GM15510 (cell line): ENCODE data around the gene FMN1.

ENCODE experiments used
- POLR2A ChIP-seq: IDR thresholded peaks from 3 replicates; pipeline ENCODE4 v1.6.1; 2011; ENCODE audit warnings: borderline replicate concordance; ENCODE audit not compliant: insufficient read length; ENCODE audit errors: extremely low read depth

Gene FMN1

DNA sequence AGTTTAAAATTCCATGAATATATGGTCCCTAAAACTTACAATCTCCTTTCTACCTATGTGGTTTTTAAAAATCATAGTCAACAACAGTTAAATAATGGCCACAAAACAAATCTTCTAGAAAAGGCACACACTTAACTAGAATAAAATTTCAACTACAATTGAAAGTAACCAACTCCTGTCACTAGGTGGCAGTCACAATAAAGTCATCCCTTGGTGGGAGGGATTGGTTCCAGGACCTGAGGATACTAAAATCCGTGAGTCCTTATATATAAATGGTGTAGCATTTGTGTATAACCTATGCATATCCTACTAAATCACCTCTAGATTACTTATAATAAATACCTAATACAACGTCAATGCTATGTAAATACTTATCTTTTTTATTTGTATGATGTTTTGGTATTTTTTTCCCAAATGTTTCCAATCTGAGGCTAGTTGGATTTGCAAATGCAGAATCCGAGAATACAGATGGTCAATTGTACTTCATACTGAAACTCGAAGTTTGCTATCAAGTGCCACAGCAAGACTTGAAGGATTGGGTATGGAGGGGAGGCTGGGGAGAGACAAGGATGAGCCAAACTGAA is 172.6 kb downstream of the FMN1 start:
- TF ChIP-seq POLR2A = no peak

DNA sequence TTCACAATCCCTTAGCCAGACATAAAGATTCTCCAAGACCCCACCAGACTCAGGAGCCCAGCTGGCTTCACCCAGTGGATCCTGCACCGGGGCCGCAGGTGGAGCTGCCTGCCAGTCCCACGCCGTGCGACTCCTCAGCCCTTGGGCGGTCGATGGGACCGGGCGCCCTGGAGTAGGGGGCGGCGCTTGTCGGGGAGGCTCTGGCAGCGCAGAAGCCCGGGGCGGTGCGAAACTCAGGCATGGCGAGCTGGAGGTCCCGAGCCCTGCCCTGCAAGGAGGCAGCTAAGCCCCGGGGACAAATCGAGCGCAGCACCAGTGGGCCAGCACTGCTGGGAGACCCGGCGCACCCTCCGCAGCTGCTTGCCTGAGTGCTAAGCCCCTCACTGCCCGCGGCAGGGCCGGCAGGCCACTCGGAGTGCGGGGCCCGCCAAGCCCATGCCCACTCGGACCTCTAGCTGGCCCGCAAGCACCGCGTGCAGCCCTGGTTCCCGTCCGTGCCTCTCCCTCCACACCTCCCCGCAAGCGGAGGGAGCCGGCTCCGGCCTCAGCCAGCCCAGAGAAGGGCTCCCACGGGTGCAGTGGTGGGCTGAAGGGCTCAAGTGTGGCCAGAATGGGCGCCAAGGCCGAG is 175.0 kb downstream of the FMN1 start:
- TF ChIP-seq POLR2A = no peak

- no peak for TF ChIP-seq POLR2A
Observed at GRCh38 chr15:33016405-33017024, 178.0 kb downstream of the FMN1 start.

- no peak for TF ChIP-seq POLR2A
Observed at GRCh38 chr15:33014586-33014985, 179.9 kb downstream of the FMN1 start.

DNA sequence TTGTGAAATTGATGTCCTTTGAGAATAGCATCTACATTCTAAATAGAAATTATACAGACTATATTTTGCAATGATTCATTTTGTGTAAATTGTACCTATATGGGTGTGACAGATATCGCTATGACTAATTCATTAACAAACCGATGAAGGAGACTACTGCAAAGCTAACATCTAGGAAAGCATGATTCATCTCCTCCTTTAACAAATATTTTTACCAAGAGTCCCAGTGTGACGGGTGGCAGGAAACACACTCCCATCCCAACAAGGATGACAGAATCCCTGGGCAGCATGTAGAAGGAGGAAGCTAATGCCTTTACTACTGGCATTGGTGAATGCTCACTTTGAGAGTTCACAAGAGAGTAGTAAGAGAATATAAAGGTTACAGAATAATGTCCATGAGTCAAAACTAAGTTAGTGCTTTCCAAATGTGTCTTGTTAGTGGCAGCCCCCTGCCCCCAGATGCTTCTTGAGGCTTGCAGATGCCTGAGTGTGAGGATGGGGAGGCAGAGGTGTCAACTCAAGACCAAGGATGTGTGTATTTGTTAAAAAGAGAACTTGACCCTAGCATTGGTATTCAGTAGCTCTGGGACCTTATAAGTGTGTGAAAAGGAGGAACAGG is 180.6 kb downstream of the FMN1 start:
- no peak for TF ChIP-seq POLR2A

- no peak for TF ChIP-seq POLR2A
Observed at GRCh38 chr15:33011976-33012375, 182.5 kb downstream of the FMN1 start.

DNA sequence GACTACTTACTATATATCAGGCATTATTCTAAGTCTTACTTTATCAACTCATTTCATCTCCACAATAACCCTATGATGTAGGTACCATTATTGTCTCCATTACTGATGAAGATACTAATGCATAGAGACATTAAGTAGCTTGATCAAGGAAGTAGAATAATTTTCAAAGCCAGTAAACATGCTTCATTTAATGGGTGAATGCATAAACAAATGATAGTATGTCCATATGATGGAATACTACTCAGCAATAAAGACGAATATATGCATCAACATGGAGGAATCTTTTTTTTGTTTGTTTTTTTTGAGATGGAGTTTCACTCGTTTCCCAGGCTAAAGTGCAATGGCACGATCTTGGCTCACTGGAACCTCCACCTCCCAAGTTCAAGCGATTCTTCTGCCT is 184.9 kb downstream of the FMN1 start:
- TF ChIP-seq POLR2A = no peak

GRCh38 chr15:33009026-33009425 is 185.5 kb downstream of the FMN1 start:
- TF ChIP-seq POLR2A = no peak

DNA sequence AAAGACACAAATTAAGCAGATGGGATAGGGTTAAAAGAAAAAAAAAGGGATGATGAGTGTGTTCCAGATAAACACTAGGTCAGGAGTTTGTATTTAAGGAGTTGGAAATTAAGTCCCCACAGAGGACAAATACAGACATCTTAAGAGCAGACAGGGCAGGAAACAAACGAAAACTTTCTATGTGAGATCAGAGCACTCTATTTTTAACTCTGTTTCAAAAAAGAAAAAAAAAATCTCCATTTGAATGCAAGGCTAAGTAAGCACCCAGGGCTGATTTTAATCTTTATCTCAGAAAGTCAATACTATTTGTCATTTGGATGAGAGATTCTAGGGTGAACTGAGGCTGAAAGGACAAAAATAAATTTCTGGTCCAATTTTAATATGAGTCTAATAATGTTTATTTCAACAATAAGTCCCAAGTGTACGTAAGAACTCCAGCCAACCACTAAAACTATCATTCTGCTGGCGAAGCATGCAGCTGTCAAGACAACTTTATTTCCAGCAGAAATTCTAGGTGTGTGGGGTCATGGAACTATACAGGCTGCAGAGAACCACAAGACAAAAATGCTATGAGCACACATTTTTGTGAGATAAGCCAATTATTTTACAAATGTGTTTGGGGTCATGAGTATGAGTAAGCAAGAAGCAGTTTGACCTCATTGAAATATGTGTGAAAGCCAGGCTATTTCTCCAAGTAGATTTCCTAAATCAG is 186.1 kb downstream of the FMN1 start:
- TF ChIP-seq POLR2A = no peak

DNA sequence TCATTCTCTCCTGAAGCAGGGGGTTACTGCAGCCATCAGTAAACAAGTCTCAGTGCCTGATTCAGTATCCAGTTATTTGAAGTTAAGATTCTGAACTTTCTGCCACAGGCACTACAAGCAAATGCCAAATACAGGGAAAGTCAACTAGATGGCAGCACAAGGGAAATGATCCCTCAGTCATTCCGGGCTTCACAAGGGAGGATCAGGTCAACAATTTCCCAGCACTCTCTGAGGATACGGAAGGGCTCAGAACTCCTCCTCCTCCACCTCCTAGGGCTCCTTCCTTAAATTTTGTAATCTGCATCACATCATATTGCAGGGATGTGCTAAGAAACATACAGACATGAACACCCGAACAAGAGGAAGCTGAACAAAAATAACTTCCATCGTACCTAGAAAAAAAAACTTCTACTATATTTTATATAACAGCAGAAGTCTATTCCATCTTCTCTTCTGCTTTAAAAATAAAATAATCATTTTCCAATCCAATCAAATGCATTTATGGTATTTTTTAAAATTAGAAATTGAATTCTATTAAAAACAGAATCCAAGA is 187.1 kb downstream of the FMN1 start:
- no peak for TF ChIP-seq POLR2A

DNA sequence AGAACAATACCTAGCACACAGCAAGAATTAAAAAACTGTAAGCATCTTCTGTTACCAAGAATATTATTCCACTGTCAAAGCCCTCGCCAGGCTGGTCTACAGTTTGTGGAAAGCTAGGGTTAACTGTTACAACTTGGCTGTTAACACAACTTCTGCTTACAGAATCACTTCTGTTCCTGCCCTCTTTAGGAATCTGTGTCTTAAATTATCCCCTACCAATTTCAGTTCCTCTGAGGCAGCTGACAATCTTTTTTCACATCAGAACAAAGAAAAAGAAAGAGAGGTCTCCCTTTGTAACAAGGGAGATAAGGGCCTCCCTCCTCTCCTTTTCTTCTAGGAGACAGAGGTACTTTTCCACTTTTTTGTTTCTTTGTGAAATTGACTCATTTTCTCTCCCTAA is 188.9 kb downstream of the FMN1 start:
- TF ChIP-seq POLR2A = no peak

DNA sequence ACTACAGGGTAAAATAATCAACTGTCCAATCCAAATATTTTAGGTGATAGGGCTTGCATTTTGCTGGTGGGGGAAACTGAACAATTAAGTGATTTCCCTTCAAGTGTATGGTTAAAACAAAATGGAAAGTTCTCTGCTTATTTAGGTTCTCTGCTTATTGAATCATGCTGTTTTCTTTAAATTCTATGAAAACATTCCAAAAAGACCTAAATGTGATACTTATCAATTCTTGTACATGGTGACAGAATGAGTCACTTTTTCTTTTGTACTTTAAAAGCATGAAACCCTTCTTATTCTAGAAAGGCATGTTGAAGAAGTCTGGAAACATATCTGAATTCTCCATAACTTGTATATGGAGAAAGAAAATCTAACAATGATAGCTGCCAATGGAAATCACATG is 192.6 kb downstream of the FMN1 start:
- TF ChIP-seq POLR2A = no peak

DNA sequence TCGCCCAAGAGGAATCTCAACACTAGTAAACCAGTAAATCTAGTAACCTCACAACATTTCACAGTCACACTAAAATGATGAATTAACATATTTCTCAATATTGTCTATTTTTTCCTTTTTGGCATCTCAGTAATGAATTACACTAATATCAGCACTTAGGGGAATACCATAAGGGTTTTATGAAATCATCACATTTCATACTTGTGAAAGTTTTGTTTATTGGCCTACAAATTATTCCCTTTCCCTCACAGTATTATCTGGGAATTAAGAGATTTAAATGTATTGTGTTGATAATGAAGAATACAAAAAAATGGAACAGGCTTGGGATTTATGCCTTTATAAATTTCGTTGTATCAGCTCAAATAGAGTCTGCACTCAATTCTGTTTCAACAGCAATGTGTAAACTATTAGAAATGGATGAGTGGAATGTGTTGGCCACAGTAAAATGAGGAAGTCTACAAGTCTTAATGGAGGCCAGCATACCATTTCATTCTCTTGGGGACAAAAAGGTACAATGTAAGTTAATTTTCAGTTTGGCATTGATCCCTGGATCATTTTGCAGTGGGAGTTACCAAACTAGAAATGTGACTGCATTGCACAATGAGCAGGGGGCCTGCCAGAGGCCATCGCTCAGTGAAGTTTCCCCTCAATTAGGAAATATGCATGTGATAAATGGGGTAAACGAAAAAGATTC is 195.4 kb downstream of the FMN1 start:
- TF ChIP-seq POLR2A = no peak

- no peak for TF ChIP-seq POLR2A
Observed at GRCh38 chr15:32998182-32998581, 196.3 kb downstream of the FMN1 start.

GRCh38 chr15:32994810-32995424 is 199.6 kb downstream of the FMN1 start:
- TF ChIP-seq POLR2A = no peak

DNA sequence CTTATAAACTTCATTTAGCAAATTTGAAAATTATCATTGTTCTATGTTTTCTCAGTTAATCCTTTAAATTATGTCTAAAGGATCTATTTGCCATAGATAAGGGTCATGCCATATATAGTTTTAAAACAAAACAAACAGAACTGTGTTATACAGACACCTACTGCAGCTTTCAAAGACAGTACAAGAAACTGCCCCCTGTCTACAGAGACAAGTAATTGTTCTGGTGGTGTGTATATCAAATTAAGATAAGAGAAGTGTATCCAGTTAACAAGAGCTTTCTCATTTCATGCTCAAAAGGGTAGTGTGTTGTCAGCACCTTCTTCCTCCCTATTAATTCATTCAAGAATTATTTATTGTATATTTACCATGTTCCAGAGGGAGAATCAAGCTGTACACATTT is 201.2 kb downstream of the FMN1 start:
- TF ChIP-seq POLR2A = no peak
